Esophagus muscularis mucosa (tissue), 4 donors: Measurements from ENCODE around the gene HOXD1. TPM values are rescaled to one million over a fixed set of nuclear protein-coding genes. Genes with fewer than 3 reads are reported as not detected.

Experiments
- DNase-seq: peaks from one replicate; pipeline ENCODE4 v3.0.0-alpha.2; 2017; ENCODE audit errors: extremely low spot score
- H3K27ac ChIP-seq, 4 donors: fragments of 200-600 bp; sonication (generic); replicated peaks in 1 of 4; 1 replicate in 3 of 4; 2 replicates in 1 of 4; pipeline ENCODE4 v1.5.1; 2016 to 2019; ENCODE audit warnings: mild to moderate bottlenecking in 1 of 4
- H3K27me3 ChIP-seq, 4 donors: fragments of 200-600 bp; sonication (generic); one replicate each; pipeline versions ENCODE4 v1.5.1 to v1.6.0; 2016 to 2019
- H3K36me3 ChIP-seq, 4 donors: fragments of 200-600 bp; sonication (generic); one replicate each; pipeline ENCODE4 v1.5.1; 2016 to 2019
- H3K4me1 ChIP-seq, 4 donors: fragments of 200-600 bp; sonication (generic); one replicate each; pipeline ENCODE4 v1.5.1; 2016 to 2019
- H3K4me3 ChIP-seq, 4 donors: fragments of 200-600 bp; sonication (generic); 1 replicate in 2 of 4; 2 replicates in 2 of 4; pipeline ENCODE4 v1.5.1; 2016 to 2019; ENCODE audit warnings: mild to moderate bottlenecking in 4 of 4, moderate library complexity in 1 of 4
- H3K9me3 ChIP-seq, 4 donors: fragments of 200-600 bp; sonication (generic); 1 replicate in 3 of 4; 2 replicates in 1 of 4; pipeline ENCODE4 v1.5.1; 2016 to 2019
- CTCF ChIP-seq, 3 experiments: fragments of 200-600 bp in 2 of 3; fragments of 450-650 bp in 1 of 3; sonication (generic) in 2 of 3; IDR thresholded peaks; one replicate each; pipeline ENCODE4 v1.5.1; 2017 to 2019; ENCODE audit warnings: antibody characterized with exemption in 3 of 3, mild to moderate bottlenecking in 2 of 3, moderate library complexity in 1 of 3
- EP300 ChIP-seq: sonication (generic); formaldehyde crosslinking; IDR thresholded peaks from one replicate; pipeline ENCODE4 v1.6.1; 2017; ENCODE audit warnings: antibody characterized with exemption
- POLR2A ChIP-seq: fragments of 450-650 bp; IDR thresholded peaks from one replicate; pipeline ENCODE4 v1.6.1; 2017; ENCODE audit warnings: antibody characterized with exemption, moderate library complexity, mild to moderate bottlenecking, low read depth
- POLR2AphosphoS5 ChIP-seq, 2 donors: sonication (generic); formaldehyde crosslinking; IDR thresholded peaks; one replicate each; pipeline ENCODE4 v1.6.1; 2017; ENCODE audit warnings: antibody characterized with exemption in 2 of 2
- WGBS: methylation state at CpG from one replicate; pipeline ENCODE4 v1.1.5; 2018; 5-methylcytosine and 5-hydroxymethylcytosine counted together
- intact Hi-C: fragments of 100-400 bp; cut with DNase I; formaldehyde crosslinking; loops from one replicate; pipeline ENCODE4 v1.15.1; 2023
- total RNA-seq, 4 donors: library from RNA; depleted of rRNA; stranded (reverse); fragments of >200 nt; gene quantifications; one replicate each; pipeline versions ENCODE4 v1.1.0 to v1.2.1, GENCODE V29; 2016

The HOXD1 gene
- under 1 TPM in 2 of 4 donors, not detected in 2; 0.19 to 0.34 TPM for total RNA-seq

- Histone ChIP-seq H3K9me3 (no peaks in the 10 kb centered on the region), H3K4me3 (peak within 1 kb of the TSS; percentile 58 to 67 (median 65)), H3K27me3 (peaks cover 10 to 97% (median 42%) of the 10 kb centered on the region in 4 donors), H3K27ac (peak within 1 kb of the TSS; percentile 35 to 48 (median 44)), H3K36me3 (no peaks in the 10 kb centered on the region), H3K4me1 (peaks cover 18 to 33% (median 27%) of the 10 kb centered on the region in 4 donors)
- 1% methylated on average over 23 of the region's 68 CpGs for WGBS
- intact Hi-C loops = no loop called here
- no peak for DNase-seq
- TF ChIP-seq EP300 (no peak), POLR2AphosphoS5 (IDR thresholded peaks at IDR 0.05) (peak; percentile 25 to 34), POLR2A (no peak)
These were observed at the start of gene HOXD1 for GRCh38 chr2:176187899-176188773. Gene HOXD1, plus strand, starts transcription at chr2:176188668. Its CDS starts 134 bp downstream, at chr2:176188802.

DNA sequence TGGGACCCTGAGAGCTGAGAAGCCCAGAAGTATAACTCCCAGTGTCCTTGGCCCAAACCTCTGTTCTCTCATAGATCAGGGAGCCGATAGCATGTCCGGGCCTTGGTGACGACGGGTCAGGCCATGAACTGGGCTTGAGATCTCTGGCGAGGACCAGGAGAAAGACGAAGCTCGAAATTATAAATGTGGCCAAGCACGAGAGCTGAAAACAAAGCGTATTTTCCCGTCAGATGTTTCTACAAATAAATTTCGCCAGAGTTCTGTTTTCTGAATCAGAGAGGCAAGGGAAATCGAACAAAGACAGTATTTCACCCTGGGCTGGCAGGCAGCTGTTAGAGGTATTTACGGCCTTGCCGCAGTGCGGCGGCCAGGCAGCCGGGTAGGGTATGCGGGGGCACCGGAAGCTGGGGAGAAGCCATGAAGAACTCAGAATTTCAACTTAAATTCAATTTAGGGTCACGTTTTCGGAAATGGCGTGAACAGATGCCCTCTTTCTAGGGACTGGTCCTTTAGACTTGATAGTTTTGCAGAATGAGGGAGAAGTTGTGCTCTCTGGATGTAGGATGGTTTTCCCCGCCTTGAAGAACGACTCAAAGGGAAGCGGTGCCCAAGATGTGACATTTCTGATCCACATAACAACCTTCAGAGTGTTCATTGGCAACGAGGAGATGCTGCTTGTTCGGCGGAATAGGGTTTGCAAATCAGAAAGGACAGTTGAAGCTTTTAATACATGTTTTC lies 49.4 kb upstream of the HOXD1 start:
- peaks cover 14 to 96% (median 55%) of the 10 kb centered on the region in 4 donors for H3K27me3 ChIP-seq
- peaks cover 22 to 41% (median 31%) of the 10 kb centered on the region in 4 donors for H3K4me1 ChIP-seq
- H3K36me3 ChIP-seq = no peaks in the 10 kb centered on the region
- no peaks in the 10 kb centered on the region for H3K9me3 ChIP-seq
- no peak for TF ChIP-seq EP300
- no peak for TF ChIP-seq CTCF (IDR thresholded peaks at IDR 0.05)
- TF ChIP-seq POLR2AphosphoS5 (IDR thresholded peaks at IDR 0.05) = no peak
- TF ChIP-seq POLR2A = no peak
- no peak for DNase-seq
- WGBS = 23% methylated on average over 28 of the region's 28 CpGs
- H3K27ac ChIP-seq = peak overlapping the region; percentile 7 to 65 (median 29)
- intact Hi-C loops = no loop called here
- peak overlapping the region in 2 of 4 donors; percentile 36 to 53 for H3K4me3 ChIP-seq

GRCh38 chr2:176139661-176140512 lies 48.6 kb upstream of the HOXD1 start:
- WGBS = 18% methylated on average over 25 of the region's 41 CpGs
- intact Hi-C loops = loop anchor here (2.0 to 5.0 kb wide), 3 partner anchors 317 to 499 kb away; no protein-coding TSS in a partner anchor

More at GRCh38 chr2:176139661-176140512, 48.6 kb upstream of the HOXD1 start:
- peak overlapping the region; percentile 49 to 65 (median 54) for H3K4me3 ChIP-seq
- no peaks in the 10 kb centered on the region for H3K9me3 ChIP-seq
- TF ChIP-seq POLR2AphosphoS5 (IDR thresholded peaks at IDR 0.05) (no peak), EP300 (no peak), POLR2A (no peak), CTCF (IDR thresholded peaks at IDR 0.05) (no peak)
- H3K27ac ChIP-seq = peak overlapping the region in 3 of 4 donors; percentile 22 to 65 (median 37)
- peaks cover 22 to 41% (median 31%) of the 10 kb centered on the region in 4 donors for H3K4me1 ChIP-seq
- peaks cover 14 to 91% (median 52%) of the 10 kb centered on the region in 4 donors for H3K27me3 ChIP-seq
- no peak for DNase-seq
- H3K36me3 ChIP-seq = no peaks in the 10 kb centered on the region
